Lower lobe of right lung (tissue), 2 donors: Measurements from ENCODE around the gene LYZL4. TPM values are rescaled to one million over a fixed set of nuclear protein-coding genes. Genes with fewer than 3 reads are reported as not detected.

Source experiments
- ATAC-seq, 2 donors: fragments of 200-7000 bp; cut with Tn5 transposase; one replicate each; pipeline ENCODE4 v1.9.1; 2020 to 2022; ENCODE audit warnings: mild to moderate bottlenecking in 2 of 2, moderate library complexity in 2 of 2
- DNase-seq: peaks from one replicate; pipeline ENCODE4 v3.0.0-alpha.2; 2020
- H3K27ac ChIP-seq: fragments of 200-600 bp; one replicate; pipeline ENCODE4 v1.8.0; 2022
- H3K27me3 ChIP-seq: fragments of 200-600 bp; one replicate; pipeline ENCODE4 v1.8.0; 2022; ENCODE audit warnings: low read depth
- H3K36me3 ChIP-seq: fragments of 200-600 bp; one replicate; pipeline ENCODE4 v1.8.0; 2022; ENCODE audit warnings: mild to moderate bottlenecking
- H3K4me1 ChIP-seq: fragments of 200-600 bp; one replicate; pipeline ENCODE4 v1.8.0; 2022
- H3K4me3 ChIP-seq: fragments of 200-600 bp; one replicate; pipeline ENCODE4 v1.8.0; 2022; ENCODE audit warnings: mild to moderate bottlenecking
- H3K9me3 ChIP-seq: fragments of 200-600 bp; one replicate; pipeline ENCODE4 v1.8.0; 2022
- CTCF ChIP-seq: fragments of 200-600 bp; IDR thresholded peaks from one replicate; pipeline ENCODE4 v1.8.0; 2022; ENCODE audit warnings: antibody characterized with exemption, mild to moderate bottlenecking
- intact Hi-C: fragments of 100-400 bp; cut with DNase I; formaldehyde crosslinking; loops from one replicate; pipeline ENCODE4 v1.11.0; 2022
- total RNA-seq: library from RNA; stranded (reverse); fragmentation: NEBNext Ultra II Directional; extraction: Animal tissue kit (Norgen Biotek cat#: 25700); gene quantifications from one replicate; pipeline ENCODE4 v1.2.1, GENCODE V29; 2021
- donor health status: DM: no; HTN: yes; CAD: no; lungs with severe emphysema.

Gene LYZL4
- total RNA-seq, 1 donor from 2014 or later: not detected

- intact Hi-C loops: no loop called here
- Histone ChIP-seq H3K4me3 (no peak overlapping the region), H3K4me1 (no peaks in the 10 kb centered on the region), H3K36me3 (no peaks in the 10 kb centered on the region), H3K27ac (no peak overlapping the region), H3K27me3 (no peaks in the 10 kb centered on the region), H3K9me3 (no peaks in the 10 kb centered on the region)
- ATAC-seq: no peak
- TF ChIP-seq CTCF: no peak
- DNase-seq: no peak
Observed at GRCh38 chr3:42411429-42411828, 1.0 kb upstream of the LYZL4 start.

GRCh38 chr3:42408156-42408555 lies 2.3 kb downstream of the LYZL4 start:
- no peaks in the 10 kb centered on the region for H3K9me3 ChIP-seq
- H3K4me3 ChIP-seq: no peak overlapping the region
- no peak for TF ChIP-seq CTCF
- no peaks in the 10 kb centered on the region for H3K36me3 ChIP-seq
- no peaks in the 10 kb centered on the region for H3K4me1 ChIP-seq
- ATAC-seq: no peak
- H3K27me3 ChIP-seq: no peaks in the 10 kb centered on the region
- H3K27ac ChIP-seq: no peak overlapping the region
- no peak for DNase-seq
- intact Hi-C loops: no loop called here

- no peaks in the 10 kb centered on the region for H3K9me3 ChIP-seq
- TF ChIP-seq CTCF: no peak
- H3K4me3 ChIP-seq: no peak overlapping the region
- H3K36me3 ChIP-seq: no peaks in the 10 kb centered on the region
- DNase-seq (no peak), ATAC-seq (no peak)
- no peaks in the 10 kb centered on the region for H3K27me3 ChIP-seq
- H3K27ac ChIP-seq: no peak overlapping the region
- intact Hi-C loops: no loop called here
- no peaks in the 10 kb centered on the region for H3K4me1 ChIP-seq
Observed at GRCh38 chr3:42406727-42407450, 3.5 kb downstream of the LYZL4 start.

GRCh38 chr3:42405857-42406256 lies 4.6 kb downstream of the LYZL4 start:
- Histone ChIP-seq H3K27me3 (no peaks in the 10 kb centered on the region), H3K4me1 (no peaks in the 10 kb centered on the region), H3K9me3 (no peaks in the 10 kb centered on the region), H3K27ac (no peak overlapping the region), H3K36me3 (no peaks in the 10 kb centered on the region), H3K4me3 (no peak overlapping the region)
- intact Hi-C loops: no loop called here
- ATAC-seq: no peak
- TF ChIP-seq CTCF: no peak
- no peak for DNase-seq

- Histone ChIP-seq H3K4me1 (no peaks in the 10 kb centered on the region), H3K27ac (no peak overlapping the region), H3K4me3 (no peak overlapping the region), H3K9me3 (no peaks in the 10 kb centered on the region), H3K27me3 (no peaks in the 10 kb centered on the region), H3K36me3 (no peaks in the 10 kb centered on the region)
- intact Hi-C loops: no loop called here
- TF ChIP-seq CTCF: no peak
- ATAC-seq (no peak), DNase-seq (no peak)
Observed at GRCh38 chr3:42403737-42404136, 6.7 kb downstream of the LYZL4 start.
